SK-N-SH (cell line): Measurements from ENCODE around the gene TGIF1. TPM values are rescaled to one million over a fixed set of nuclear protein-coding genes. Genes with fewer than 3 reads are reported as not detected.

Experiments used
- CTCF ChIA-PET: fragments of 300-600, 350-600 bp; formaldehyde crosslinking; extraction: SDS; loops from one replicate; lab custom pipeline; 2021; lab: Yijun Ruan, JAX
- POLR2A ChIA-PET: fragments of 350-600 bp; sonication (Branson Sonifier 250); formaldehyde crosslinking; extraction: SDS; loops from one replicate; lab custom pipeline; 2020; ENCODE audit warnings: antibody characterized with exemption, inconsistent platforms; lab: Yijun Ruan, JAX
- DNase-seq: peaks from one replicate; pipeline ENCODE4 v3.0.0; 2012
- H2AFZ ChIP-seq: fragments of 200-600 bp; sonication (generic); 2 replicates; pipeline ENCODE4 v1.8.1; 2016; ENCODE audit warnings: antibody characterized with exemption, mild to moderate bottlenecking, low read depth
- H3F3A ChIP-seq: fragments of 200-600 bp; sonication (generic); replicated peaks from 2 replicates; pipeline ENCODE3; 2016; ENCODE audit warnings: antibody characterized with exemption, mild to moderate bottlenecking; ENCODE audit not compliant: insufficient read depth
- H3K27ac ChIP-seq, 2 experiments: fragments of 200-500 bp in 1 of 2; fragments of 200-600 bp in 1 of 2; sonication (Bioruptor generic) in 1 of 2; sonication (generic), shearing (Covaris generic) in 1 of 2; 2 replicates each; pipeline versions ENCODE4 v1.5.1 to v1.6.1; 2014 to 2016; ENCODE audit warnings: low read depth in 2 of 2, inconsistent platforms in 1 of 2, low read length in 1 of 2, mild to moderate bottlenecking in 1 of 2, mixed read lengths in 1 of 2
- H3K27me3 ChIP-seq: fragments of 200-600 bp; sonication (generic), shearing (Covaris generic); 2 replicates; pipeline ENCODE4 v1.6.1; 2016; ENCODE audit warnings: mixed run types; ENCODE audit not compliant: insufficient read depth
- H3K36me3 ChIP-seq, 2 experiments: fragments of 200-500 bp in 1 of 2; fragments of 200-600 bp in 1 of 2; sonication (Bioruptor generic) in 1 of 2; sonication (generic) in 1 of 2; replicated peaks in 1 of 2; 2 replicates each; pipeline versions ENCODE3 to v1.5.1; 2014 to 2016; ENCODE audit warnings: low read length in 1 of 2, mild to moderate bottlenecking in 1 of 2; ENCODE audit not compliant: insufficient read depth in 2 of 2, control insufficient read depth in 1 of 2
- H3K4me1 ChIP-seq, 2 experiments: fragments of 200-500 bp in 1 of 2; fragments of 200-600 bp in 1 of 2; sonication (Bioruptor generic) in 1 of 2; sonication (generic), shearing (Covaris generic) in 1 of 2; 2 replicates each; pipeline versions ENCODE4 v1.5.1 to v1.6.1; 2014 to 2016; ENCODE audit warnings: low read depth in 1 of 2, low read length in 1 of 2, mixed run types in 1 of 2; ENCODE audit not compliant: insufficient read depth in 2 of 2, control insufficient read depth in 1 of 2
- H3K4me2 ChIP-seq: fragments of 200-600 bp; sonication (generic), shearing (Covaris generic); 2 replicates; pipeline ENCODE4 v1.6.1; 2017; ENCODE audit warnings: mixed run types
- H3K4me3 ChIP-seq, 2 experiments: fragments of 200-500 bp in 1 of 2; fragments of 200-600 bp in 1 of 2; sonication (Bioruptor generic) in 1 of 2; sonication (generic), shearing (Covaris generic) in 1 of 2; 2 replicates each; pipeline versions ENCODE4 v1.5.1 to v1.8.1; 2014 to 2016; ENCODE audit warnings: low read depth in 2 of 2, inconsistent platforms in 1 of 2, low read length in 1 of 2, mild to moderate bottlenecking in 1 of 2, mixed read lengths in 1 of 2, moderate library complexity in 1 of 2
- H3K79me2 ChIP-seq: fragments of 200-600 bp; sonication (generic); 2 replicates; pipeline ENCODE4 v1.8.1; 2017; ENCODE audit warnings: mild to moderate bottlenecking; ENCODE audit not compliant: insufficient read depth
- H3K9ac ChIP-seq: fragments of 200-600 bp; sonication (generic); 2 replicates; pipeline ENCODE4 v1.6.1; 2017; ENCODE audit warnings: mixed run types
- H3K9me2 ChIP-seq: fragments of 200-600 bp; sonication (generic); 2 replicates; pipeline ENCODE4 v1.6.1; 2017; ENCODE audit warnings: mixed run types
- H3K9me3 ChIP-seq: fragments of 200-600 bp; sonication (generic); 2 replicates; pipeline ENCODE4 v1.6.1; 2017; ENCODE audit warnings: mixed run types, mild to moderate bottlenecking, moderate library complexity
- H4K20me1 ChIP-seq: fragments of 200-600 bp; sonication (generic); 2 replicates; pipeline ENCODE4 v1.6.1; 2017; ENCODE audit warnings: mild to moderate bottlenecking, mixed run types; ENCODE audit not compliant: insufficient read depth
- CHD2 ChIP-seq: fragments of 150-350 bp; IDR thresholded peaks from 2 replicates; pipeline ENCODE4 v1.6.1; 2018; ENCODE audit warnings: low read length; ENCODE audit not compliant: partially characterized antibody
- EP300 ChIP-seq, 2 experiments: IDR thresholded peaks; 2 replicates each; pipeline versions ENCODE4 v1.4.0 to v1.6.1; 2012; ENCODE audit warnings: borderline replicate concordance in 1 of 2, low read depth in 1 of 2, low read length in 1 of 2
- FOXJ3 ChIP-seq: sonication (generic); formaldehyde crosslinking; IDR thresholded peaks from 2 replicates; pipeline ENCODE4 v1.5.1; 2020; ENCODE audit warnings: mild to moderate bottlenecking, missing genetic modification reagents
- GABPA ChIP-seq: IDR thresholded peaks from 2 replicates; pipeline ENCODE4 v1.4.0; 2012; ENCODE audit warnings: low read depth, mild to moderate bottlenecking
- GATA2 ChIP-seq: sonication (generic); formaldehyde crosslinking; IDR thresholded peaks from 2 replicates; pipeline ENCODE4 v1.5.0; 2020; ENCODE audit warnings: mild to moderate bottlenecking, missing genetic modification reagents
- IRF3 ChIP-seq: fragments of 150-350 bp; IDR thresholded peaks from 2 replicates; pipeline ENCODE4 v1.6.1; 2016; ENCODE audit warnings: mild to moderate bottlenecking, low read depth, low read length
- MXI1 ChIP-seq: IDR thresholded peaks from 2 replicates; pipeline ENCODE4 v1.6.1; 2012; ENCODE audit warnings: mild to moderate bottlenecking, low read depth, low read length, improper control_type of control experiment
- NRF1 ChIP-seq: IDR thresholded peaks from 2 replicates; pipeline ENCODE4 v1.6.1; 2012; ENCODE audit warnings: low read depth, mild to moderate bottlenecking, low read length
- RXRA ChIP-seq: IDR thresholded peaks from 2 replicates; pipeline ENCODE4 v1.4.0; 2012; ENCODE audit warnings: low read depth, mild to moderate bottlenecking, borderline replicate concordance
- TEAD4 ChIP-seq: IDR thresholded peaks from 2 replicates; pipeline ENCODE4 v1.4.0; 2012; ENCODE audit warnings: mild to moderate bottlenecking, borderline replicate concordance; ENCODE audit not compliant: insufficient read depth
- WGBS: methylation state at CpG from one replicate; pipeline ENCODE4 v1.1.6; 2017; ENCODE audit warnings: low lambda C conversion rate; 5-methylcytosine and 5-hydroxymethylcytosine counted together
- polyA plus RNA-seq, 3 experiments: library from polyadenylated mRNA; depleted of rRNA; stranded (reverse); fragments of >200 nt; gene quantifications; 2 replicates each; pipeline ENCODE4 v1.2.3, GENCODE V29; 2012

The TGIF1 gene
- polyA plus RNA-seq, 1 of the 3 experiments (the other 2 are of a cell fraction) = 113 TPM

GRCh38 chr18:3502650-3503049 is 52.7 kb downstream of the TGIF1 start:
- Histone ChIP-seq H3K9me2 (no peaks in the 10 kb centered on the region), H4K20me1 (no peaks in the 10 kb centered on the region), H3K4me1 (peaks cover 0 to 13% of the 10 kb centered on the region in 2 experiments; a peak in 2 of 4 replicates), H3K9ac (no peak overlapping the region), H3K36me3 (no peaks in the 10 kb centered on the region), H3K9me3 (no peaks in the 10 kb centered on the region), H3K4me3 (no peak overlapping the region), H3K79me2 (no peaks in the 10 kb centered on the region), H3K27ac (peak overlapping the region in 1 of 2 experiments; percentile 29; a peak in 1 of 4 replicates), H3K27me3 (no peaks in the 10 kb centered on the region), H3F3A (no peaks in the 10 kb centered on the region), H2AFZ (no peak overlapping the region), H3K4me2 (no peak overlapping the region)
- WGBS = 78% methylated on average over 4 of the region's 4 CpGs
- no peak for DNase-seq
- CTCF ChIA-PET = no interaction called here
- POLR2A ChIA-PET = interaction anchor here (0.6 kb wide), 1 partner anchor 9 kb away, joined by 4 read pairs; no protein-coding TSS in a partner anchor
- no peak for TF ChIP-seq RXRA
- TF ChIP-seq NRF1 = no peak
- no peak for TF ChIP-seq GABPA

GRCh38 chr18:3504637-3505036 is 54.7 kb downstream of the TGIF1 start:
- no peak overlapping the region for H3K4me2 ChIP-seq
- H3F3A ChIP-seq = no peaks in the 10 kb centered on the region
- POLR2A ChIA-PET = no interaction called here
- H3K27ac ChIP-seq = no peak overlapping the region
- H3K4me1 ChIP-seq = peaks cover 0 to 10% of the 10 kb centered on the region in 2 experiments; a peak in 2 of 4 replicates
- H4K20me1 ChIP-seq = no peaks in the 10 kb centered on the region
- no peaks in the 10 kb centered on the region for H3K9me2 ChIP-seq
- TF ChIP-seq GATA2 (no peak), TEAD4 (no peak), MXI1 (no peak), IRF3 (no peak), CHD2 (no peak), FOXJ3 (CRISPR knock-in tag) (no peak), EP300 (IDR thresholded peaks at IDR 0.05; ENCODE audit: borderline replicate concordance in 1 of 2, low read depth in 1 of 2, low read length in 1 of 2) (no peak)
- H3K9ac ChIP-seq = no peak overlapping the region
- H3K79me2 ChIP-seq = no peaks in the 10 kb centered on the region
- no peaks in the 10 kb centered on the region for H3K9me3 ChIP-seq
- no peak overlapping the region for H3K4me3 ChIP-seq
- no peak for DNase-seq
- no peak overlapping the region for H2AFZ ChIP-seq
- CTCF ChIA-PET = interaction anchor here (1.1 to 1.2 kb wide), 2 partner anchors 50 to 81 kb away, joined by 3 read pairs; no protein-coding TSS in a partner anchor
- no peaks in the 10 kb centered on the region for H3K27me3 ChIP-seq
- no peaks in the 10 kb centered on the region for H3K36me3 ChIP-seq
- WGBS = 64% methylated on average over 5 of the region's 5 CpGs
